Panc1 (cell line): ENCODE data around the gene GPN3. TPM values are rescaled to one million over a fixed set of nuclear protein-coding genes. Genes with fewer than 3 reads are reported as not detected.

ENCODE experiments used
- ATAC-seq: fragments of 200-7000 bp; cut with Tn5 transposase; 2 replicates; pipeline ENCODE4 v1.9.1; 2020; ENCODE audit warnings: mild to moderate bottlenecking, moderate library complexity
- BruUV-seq: library from RNA; stranded (reverse); fragments of 400-500 nt; replicated peaks from 2 replicates; lab custom pipeline; 2021; lab: Mats Ljungman, UMichigan
- CTCF ChIA-PET: fragments of 300-600 bp; sonication (Branson Sonifier 250); formaldehyde crosslinking; loops from one replicate; lab custom pipeline; 2022; ENCODE audit warnings: antibody characterized with exemption; lab: Charles Lee
- POLR2A ChIA-PET: fragments of 300-600 bp; sonication (Branson Sonifier 250); formaldehyde crosslinking; loops from one replicate; lab custom pipeline; 2022; ENCODE audit warnings: antibody characterized with exemption; lab: Charles Lee
- DNase-seq: peaks from one replicate; pipeline ENCODE4 v3.0.0-alpha.2; 2010; ENCODE audit warnings: low read depth, low spot score
- H3K27ac ChIP-seq: 2 replicates; pipeline ENCODE4 v1.5.1; 2011; ENCODE audit warnings: mild to moderate bottlenecking, low read length, inconsistent platforms
- H3K27me3 ChIP-seq: fragments of 200-500 bp; sonication (Bioruptor generic); 2 replicates; pipeline ENCODE4 v1.6.0; 2014; ENCODE audit warnings: low read length, inconsistent platforms; ENCODE audit not compliant: control insufficient read depth, insufficient read depth
- H3K36me3 ChIP-seq: fragments of 200-500 bp; sonication (Bioruptor generic); 2 replicates; pipeline ENCODE4 v1.5.1; 2014; ENCODE audit warnings: inconsistent platforms, mild to moderate bottlenecking, low read length, moderate library complexity; ENCODE audit not compliant: control insufficient read depth, insufficient read depth
- H3K4me1 ChIP-seq: 2 replicates; pipeline ENCODE4 v1.5.1; 2011; ENCODE audit warnings: inconsistent platforms, mild to moderate bottlenecking, low read length, moderate library complexity; ENCODE audit not compliant: control insufficient read depth, insufficient read depth
- H3K4me3 ChIP-seq, 2 experiments: 2 replicates each; pipeline ENCODE4 v1.5.1; 2011 to 2012; ENCODE audit warnings: low read depth in 2 of 2, low read length in 2 of 2, mild to moderate bottlenecking in 2 of 2, inconsistent platforms in 1 of 2, moderate library complexity in 1 of 2
- H3K9me3 ChIP-seq: fragments of 200-500 bp; sonication (Bioruptor generic); 2 replicates; pipeline ENCODE4 v1.5.1; 2014; ENCODE audit warnings: low read depth, mild to moderate bottlenecking, inconsistent platforms, low read length, moderate library complexity; ENCODE audit not compliant: control insufficient read depth, insufficient read depth
- CTCF ChIP-seq: fragments of 450-650 bp; IDR thresholded peaks from 2 replicates; pipeline ENCODE4 v1.5.1; 2017; ENCODE audit warnings: mild to moderate bottlenecking
- POLR2AphosphoS5 ChIP-seq: IDR thresholded peaks from 2 replicates; pipeline ENCODE4 v1.6.1; 2012; ENCODE audit warnings: mild to moderate bottlenecking, low read depth, low read length, moderate library complexity
- REST ChIP-seq, 2 experiments: IDR thresholded peaks; 2 replicates each; pipeline ENCODE4 v1.6.1; 2011 to 2012; ENCODE audit warnings: low read depth in 2 of 2, control low read depth in 1 of 2, low read length in 1 of 2, mild to moderate bottlenecking in 1 of 2, moderate library complexity in 1 of 2; ENCODE audit not compliant: insufficient read depth in 1 of 2
- SIN3A ChIP-seq: IDR thresholded peaks from 2 replicates; pipeline ENCODE4 v1.6.1; 2012; ENCODE audit warnings: low read depth, mild to moderate bottlenecking, low read length, moderate library complexity, borderline replicate concordance; ENCODE audit not compliant: insufficient read depth
- TCF7L2 ChIP-seq: IDR thresholded peaks from 2 replicates; pipeline ENCODE4 v1.6.1; 2011; ENCODE audit warnings: mild to moderate bottlenecking, low read depth, low read length, inconsistent platforms
- in situ Hi-C: cut with HindIII; loops from 2 replicates; pipeline ENCODE4 v1.10.0; 2016; ENCODE audit warnings: low sequenced_read_pairs, low pct_unique_long_range_greater_than_20kb
- intact Hi-C: fragments of 100-400 bp; cut with micrococcal nuclease; formaldehyde crosslinking; loops from one replicate; pipeline ENCODE4 v1.10.0; 2022; ENCODE audit not compliant: unreplicated experiment
- total RNA-seq: library from RNA; stranded (reverse); gene quantifications from one replicate; pipeline ENCODE4 v1.2.1, GENCODE V29; 2021; ENCODE audit not compliant: unreplicated experiment

The GPN3 gene
- total RNA-seq, 1 experiment from 2014 or later, result 39.0 TPM

GRCh38 chr12:110501399-110501751 lies 33.3 kb upstream of the GPN3 start:
- BruUV-seq, result TSS peak; percentile 78
- no peaks in the 10 kb centered on the region for H3K9me3 ChIP-seq
- in situ Hi-C loops (loop anchor here (5.0 kb wide), 1 partner anchor 34 kb away; the partner anchor contains the start of genes FAM216A and GPN3), intact Hi-C loops (no loop called here)
- ChIA-PET POLR2A (no interaction called here), CTCF (interaction anchor here (0.7 kb wide), 1 partner anchor 33 kb away, joined by 4 read pairs; the partner anchor contains the start of genes FAM216A and GPN3)
- TF ChIP-seq POLR2AphosphoS5 (no peak), CTCF (no peak), REST (IDR thresholded peaks at IDR 0.05; ENCODE audit: insufficient read depth in 1 of 2, low read depth in 2 of 2, low read length in 1 of 2) (no peak), SIN3A (no peak), TCF7L2 (no peak)
- peak overlapping the region; percentile 91 to 99 for H3K4me3 ChIP-seq
- peaks cover 11% of the 10 kb centered on the region for H3K36me3 ChIP-seq
- ATAC-seq (peak; percentile 61), DNase-seq (no peak)
- peak overlapping the region; percentile 97 for H3K27ac ChIP-seq
- H3K4me1 ChIP-seq, result peaks cover 19% of the 10 kb centered on the region
- H3K27me3 ChIP-seq, result no peaks in the 10 kb centered on the region

GRCh38 chr12:110498984-110499706 lies 31.1 kb upstream of the GPN3 start:
- CTCF ChIA-PET, result no interaction called here
- Histone ChIP-seq H3K9me3 (no peaks in the 10 kb centered on the region), H3K27ac (peak overlapping the region; percentile 72), H3K36me3 (peaks cover 20% of the 10 kb centered on the region), H3K4me1 (peaks cover 19% of the 10 kb centered on the region), H3K4me3 (no peak overlapping the region), H3K27me3 (no peaks in the 10 kb centered on the region)
- ATAC-seq, result no peak
- no peak for TF ChIP-seq TCF7L2
- no peak for TF ChIP-seq POLR2AphosphoS5
- no peak for TF ChIP-seq CTCF
- no peak for TF ChIP-seq REST (IDR thresholded peaks at IDR 0.05; ENCODE audit: insufficient read depth in 1 of 2, low read depth in 2 of 2, low read length in 1 of 2)
- TF ChIP-seq SIN3A, result no peak
- DNase-seq, result no peak
- no TSS peak for BruUV-seq
- intact Hi-C loops (no loop called here), in situ Hi-C loops (no loop called here)
- POLR2A ChIA-PET, result interaction anchor here (0.7 kb wide), 1 partner anchor 23 kb away, joined by 3 read pairs; no protein-coding TSS in a partner anchor
